H54 (cell line): ENCODE results near the gene NMRK2.

Experiments used
- DNase-seq: peaks from one replicate; pipeline ENCODE4 v3.0.0; 2011; ENCODE audit warnings: low spot score, mixed read lengths; ENCODE audit not compliant: insufficient read length
- FAIRE-seq: peaks from 3 replicates; lab custom pipeline; 2011; peaks lifted over from hg19 to GRCh38; lab: Jason Lieb, UNC
- POLR2A ChIP-seq: IDR thresholded peaks from 2 replicates; pipeline ENCODE4 v1.6.1; 2011; ENCODE audit warnings: low read depth, mild to moderate bottlenecking, low read length

NMRK2 gene

DNA sequence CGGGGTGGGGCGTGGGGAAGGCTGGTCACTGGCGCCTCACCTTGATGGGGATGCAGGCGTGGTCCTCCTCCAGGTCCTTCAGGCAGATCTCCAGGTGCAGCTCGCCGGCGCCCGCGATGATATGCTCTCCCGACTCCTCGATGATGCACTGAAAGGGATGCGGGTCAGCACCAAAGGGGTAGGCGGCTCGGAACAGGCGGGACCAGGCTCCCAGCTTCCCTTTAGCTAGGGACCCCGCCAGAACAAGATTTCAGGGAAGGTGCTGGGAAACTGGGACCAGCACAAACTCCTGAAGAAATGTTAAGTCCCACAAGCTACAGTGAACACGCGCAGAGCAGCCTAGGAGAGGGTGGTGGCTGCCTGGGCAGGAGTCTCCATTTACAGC is 46.4 kb downstream of the NMRK2 start:
- FAIRE-seq = no peak
- no peak for DNase-seq
- no peak for TF ChIP-seq POLR2A

DNA sequence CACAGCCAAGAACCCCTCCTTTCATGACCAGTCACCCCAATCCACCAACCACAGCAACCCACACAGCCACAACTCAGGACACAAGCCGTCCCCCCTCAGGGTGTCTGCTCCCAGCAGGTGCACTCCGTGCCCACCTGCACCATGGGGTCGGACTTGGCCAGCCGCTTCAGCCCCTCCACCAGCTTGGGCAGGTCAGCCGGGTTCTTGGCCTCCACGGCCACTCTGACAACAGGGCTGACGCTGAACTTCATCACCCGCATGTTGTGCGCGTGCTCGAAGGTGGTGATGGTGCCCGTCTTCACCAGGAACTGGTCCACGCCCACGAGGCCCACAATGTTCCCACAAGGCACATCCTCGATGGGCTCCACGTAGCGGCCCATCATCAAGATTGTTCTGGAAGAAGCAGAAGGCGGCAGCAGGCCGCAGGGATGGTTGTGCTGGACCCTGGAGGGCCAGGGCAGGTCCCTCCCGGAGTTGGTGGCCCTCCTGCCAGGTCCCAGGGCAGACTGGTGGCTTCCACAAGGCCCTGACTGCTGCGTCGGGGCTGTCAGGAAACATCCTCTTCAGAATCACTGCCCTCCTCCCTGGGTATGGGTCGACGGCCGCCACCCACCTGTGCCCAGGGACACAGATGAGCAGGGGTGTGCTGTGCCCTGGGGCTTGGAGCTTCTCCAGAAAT is 46.9 kb downstream of the NMRK2 start:
- TF ChIP-seq POLR2A = no peak
- DNase-seq (no peak), FAIRE-seq (no peak)

DNA sequence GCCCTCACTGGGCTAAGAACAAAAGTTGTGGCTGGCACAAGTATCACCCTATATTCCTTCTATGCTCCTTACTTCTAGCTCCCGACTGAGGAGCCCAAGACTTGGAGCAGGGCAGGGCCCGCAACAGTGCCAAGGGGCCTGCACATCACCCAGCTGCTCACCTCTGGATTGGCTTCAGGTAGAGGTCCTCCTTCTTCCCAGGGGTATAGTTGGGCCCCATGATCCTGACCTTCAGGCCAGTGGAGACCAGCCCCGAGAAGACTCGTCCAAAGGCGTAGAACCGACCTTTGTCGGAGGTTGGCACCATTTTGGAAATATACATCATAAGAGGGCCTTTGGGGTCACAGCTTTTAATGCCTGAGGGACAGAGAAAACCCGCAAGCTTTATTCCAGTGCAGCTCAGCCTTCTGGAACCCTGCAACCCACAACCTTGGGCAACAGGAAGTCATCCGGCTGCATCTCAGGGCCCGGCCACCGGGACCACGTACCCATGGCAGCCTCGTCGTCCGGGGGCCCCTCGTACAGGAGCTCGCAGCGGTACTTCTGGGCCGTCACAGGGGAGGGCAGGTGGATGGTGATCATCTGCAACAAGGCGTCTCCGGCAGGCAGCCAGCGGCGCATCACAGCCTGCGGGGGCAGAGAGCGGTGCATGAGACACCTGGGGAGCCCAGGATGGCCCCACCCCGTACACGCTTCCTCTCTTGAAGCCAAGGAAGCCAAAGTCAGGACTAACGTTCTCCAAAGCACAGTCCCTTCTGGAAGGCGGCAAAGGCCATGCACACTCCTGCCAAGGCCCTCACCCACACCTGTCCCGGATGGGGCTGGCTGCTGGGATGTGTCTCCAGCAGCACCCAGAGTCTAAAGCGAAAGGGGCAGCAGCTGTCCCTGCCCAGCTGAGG is 47.7 kb downstream of the NMRK2 start:
- no peak for FAIRE-seq

DNA sequence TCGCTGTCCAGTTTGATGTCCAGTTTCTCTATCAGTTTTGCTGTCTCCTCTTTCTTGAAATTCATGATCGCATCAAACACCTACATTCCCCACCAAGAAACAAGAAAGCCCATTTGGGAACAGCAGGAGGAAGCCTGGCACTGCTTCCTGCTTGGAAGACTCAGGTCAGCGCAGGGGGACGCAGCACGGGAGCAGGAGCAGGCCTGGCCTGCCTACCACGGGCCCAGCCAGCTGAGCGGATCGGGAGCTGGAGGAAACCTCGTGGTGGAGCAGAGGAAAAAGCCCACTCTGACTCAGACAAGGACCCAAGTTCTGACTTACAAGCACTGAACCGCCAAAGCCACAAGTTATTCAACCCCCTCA is 48.5 kb downstream of the NMRK2 start:
- FAIRE-seq = no peak
- DNase-seq = no peak
- no peak for TF ChIP-seq POLR2A

More for the DNA sequence above, 47.7 kb downstream of the NMRK2 start:
- DNase-seq = no peak
- TF ChIP-seq POLR2A = no peak

DNA sequence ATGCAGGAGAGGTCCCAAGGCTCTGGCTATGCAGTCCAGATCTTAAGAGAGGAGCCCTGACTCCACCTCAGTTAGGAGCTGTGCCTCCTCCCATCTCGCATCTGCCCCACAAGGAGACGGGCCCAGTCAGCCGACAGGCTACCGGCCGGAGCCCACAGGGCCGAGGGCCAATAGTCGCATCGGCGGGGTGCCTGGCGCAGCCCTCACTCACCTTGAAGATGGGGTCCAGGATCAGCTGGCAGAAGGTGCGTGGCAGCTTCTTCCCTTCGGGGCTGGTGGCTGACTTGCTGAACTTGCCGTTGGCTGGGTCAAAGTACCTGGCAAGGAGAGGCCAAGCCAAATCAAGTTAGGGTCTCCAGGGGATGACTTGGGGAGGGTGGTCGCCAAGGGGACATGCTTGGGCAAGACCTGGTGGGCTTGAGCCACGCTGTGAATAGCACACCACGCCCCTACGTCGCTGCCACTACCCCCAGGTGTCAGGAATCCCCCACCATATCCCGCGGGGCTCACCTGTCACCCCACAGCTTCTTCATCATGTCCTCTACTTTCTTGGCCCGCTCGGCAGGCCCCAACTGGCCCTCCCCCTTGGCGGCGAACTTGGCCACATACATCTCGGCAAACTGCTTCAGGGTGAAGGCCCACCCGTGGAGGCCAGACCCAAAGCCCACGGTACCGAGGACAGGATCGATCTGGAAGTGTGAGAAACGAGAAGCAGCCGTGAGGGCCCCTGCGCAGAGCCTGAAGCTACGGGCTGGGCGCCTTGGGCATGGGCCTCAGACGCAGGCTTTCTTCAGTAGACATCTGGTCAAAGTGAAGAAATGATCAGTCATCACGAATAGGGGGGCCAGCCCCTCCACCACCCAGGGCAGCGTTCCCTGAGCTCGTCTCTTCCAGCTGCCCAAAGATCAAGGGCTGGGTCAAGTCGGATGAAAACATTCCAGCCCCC is 49.1 kb downstream of the NMRK2 start:
- DNase-seq (no peak), FAIRE-seq (no peak)
- no peak for TF ChIP-seq POLR2A

DNA sequence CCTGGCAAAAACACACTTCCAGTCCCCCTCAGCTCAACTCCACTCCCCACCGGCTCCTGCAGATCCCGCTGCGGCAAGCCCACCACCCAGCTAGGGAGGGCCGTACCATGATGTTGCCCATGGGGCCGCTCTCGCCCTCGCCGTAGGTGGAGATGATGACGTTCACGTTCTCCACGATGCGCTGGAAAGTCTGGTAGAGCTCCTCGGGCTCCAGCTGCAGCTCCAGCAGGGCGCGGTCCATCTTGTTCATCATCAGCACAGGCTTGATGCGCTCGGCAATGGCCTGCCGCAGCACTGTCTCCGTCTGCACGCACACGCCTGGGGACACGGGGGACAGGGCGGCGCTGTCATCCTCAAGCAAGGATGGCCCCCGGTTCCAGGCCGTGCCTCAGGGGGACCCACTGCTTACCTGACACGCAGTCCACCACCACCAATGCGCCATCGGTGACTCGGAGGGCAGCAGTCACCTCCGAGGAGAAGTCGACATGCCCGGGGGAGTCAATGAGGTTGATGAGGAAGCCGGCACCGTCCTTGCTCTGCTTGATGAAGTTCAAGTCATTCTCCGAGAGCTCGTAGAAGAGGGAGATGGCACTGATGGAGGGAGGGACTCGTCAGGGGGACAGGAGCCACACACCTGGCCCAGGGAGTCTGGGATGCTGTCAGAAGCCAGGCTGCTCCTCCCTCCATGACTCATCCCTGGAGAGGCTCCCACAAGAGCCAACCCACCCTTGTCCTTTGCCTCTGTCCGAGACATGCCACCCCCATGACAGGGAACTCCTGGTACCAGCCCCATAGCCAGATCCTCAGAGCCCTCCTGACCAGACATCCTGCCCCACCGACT is 50.1 kb downstream of the NMRK2 start:
- FAIRE-seq (no peak), DNase-seq (no peak)
- no peak for TF ChIP-seq POLR2A

DNA sequence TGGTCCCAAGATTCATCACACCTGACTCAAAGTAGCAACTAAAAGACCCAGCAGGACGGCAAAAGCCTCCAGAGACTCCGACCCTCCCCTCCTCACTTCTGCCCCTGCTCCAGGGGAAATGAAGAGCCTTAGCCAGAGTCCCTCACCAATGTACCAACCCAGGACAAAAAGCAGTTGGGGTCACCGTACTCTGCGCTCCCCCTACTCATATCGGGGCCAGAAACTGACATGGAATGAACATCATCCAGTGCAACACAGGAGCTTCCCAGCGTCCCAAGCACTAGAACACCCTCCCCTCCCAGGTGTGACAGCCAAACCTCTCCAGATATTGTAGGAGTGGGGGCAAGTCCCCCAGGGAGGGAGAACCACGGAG is 50.7 kb downstream of the NMRK2 start:
- TF ChIP-seq POLR2A = no peak
- FAIRE-seq (no peak), DNase-seq (no peak)

DNA sequence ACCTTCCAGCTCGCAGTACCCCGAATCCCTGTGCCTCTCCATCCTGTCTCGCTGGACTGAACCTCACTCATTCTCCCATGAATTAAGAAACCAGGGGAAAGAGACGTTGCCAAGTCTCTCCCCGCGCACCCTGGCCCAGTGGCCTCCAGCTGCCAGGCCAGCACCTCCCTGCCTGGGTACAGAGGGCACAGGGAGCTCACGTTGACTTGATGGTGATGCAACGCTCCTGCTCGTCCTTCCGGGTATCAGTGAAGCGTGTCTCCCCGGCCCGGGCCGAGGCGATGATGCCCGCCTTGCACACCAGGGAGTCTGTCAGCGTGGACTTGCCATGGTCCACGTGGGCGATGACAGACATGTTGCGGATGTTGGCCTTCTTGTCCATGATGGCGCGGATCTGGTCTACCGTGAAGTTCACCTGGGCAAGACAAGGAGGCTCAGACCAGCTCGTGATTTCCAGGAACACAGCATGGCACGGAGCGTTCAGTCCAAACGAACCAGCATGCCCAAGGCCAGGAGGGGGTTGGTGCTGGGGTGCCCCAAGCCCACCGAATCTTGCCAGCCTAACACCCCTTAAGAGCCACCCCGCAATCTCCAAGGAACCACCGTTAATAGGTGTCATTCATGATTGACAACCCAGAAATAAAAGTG is 51.2 kb downstream of the NMRK2 start:
- FAIRE-seq (no peak), DNase-seq (no peak)
- TF ChIP-seq POLR2A = 0 out of 2 replicates have a peak, but pooled peaks have one; percentile 17

DNA sequence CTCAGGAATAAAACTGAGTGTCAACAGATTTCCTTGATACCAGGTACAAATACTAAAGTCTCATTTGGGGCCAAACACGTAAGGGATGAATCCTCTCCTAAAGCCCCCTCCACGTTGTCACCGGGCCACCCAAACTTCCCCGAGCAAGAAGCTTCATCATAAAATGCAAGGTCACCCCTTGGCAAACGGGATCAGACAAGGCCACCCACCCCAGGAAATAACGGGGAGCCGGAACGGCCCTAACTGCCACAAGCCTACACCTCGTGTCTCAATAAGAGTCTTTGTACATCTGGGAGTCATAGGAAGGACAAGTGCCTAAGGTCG is 51.7 kb downstream of the NMRK2 start:
- DNase-seq (no peak), FAIRE-seq (no peak)

DNA sequence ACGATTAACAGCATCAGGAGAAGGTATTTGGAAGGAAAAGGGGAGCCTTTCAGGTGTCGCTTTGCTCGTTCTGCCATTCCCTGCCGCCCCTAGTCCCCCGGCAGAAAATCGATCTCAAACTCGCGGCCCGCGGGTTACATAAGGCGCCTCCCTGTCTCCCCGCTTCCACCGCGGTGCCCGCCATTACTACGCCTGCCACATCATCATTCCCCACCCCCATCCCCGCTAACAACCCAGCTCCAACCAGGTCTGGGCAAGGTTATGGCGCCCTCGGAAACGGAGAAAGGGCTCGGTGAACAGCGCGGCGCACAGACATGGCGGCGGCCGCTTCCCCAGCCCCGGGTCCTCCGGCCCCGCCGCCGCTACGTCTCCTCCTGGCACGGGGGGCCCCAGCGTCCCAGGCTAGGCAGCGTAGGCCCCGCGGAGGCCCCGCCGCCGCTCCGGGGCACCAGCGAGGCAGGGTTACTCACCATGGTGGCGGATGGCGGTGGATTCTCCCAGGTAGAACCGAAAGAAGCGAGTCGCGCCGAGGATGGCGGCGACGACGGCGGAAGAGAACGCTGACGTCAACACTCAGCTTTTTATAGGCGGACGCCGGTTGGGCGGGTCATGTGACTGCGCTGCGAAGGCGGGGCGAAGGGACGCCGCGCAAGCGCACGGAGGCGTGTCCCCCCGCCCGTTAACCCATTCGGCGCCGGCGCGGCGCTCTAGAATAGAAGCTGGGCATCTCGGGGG is 52.2 kb downstream of the NMRK2 start, which contains the start of gene EEF2:
TSS of gene EEF2 (minus strand) at position 556 of the 735 bp plus-strand sequence. CDS start at position 473, 83 bp downstream.
- DNase-seq (peak; percentile 77), FAIRE-seq (no peak)
- peak; percentile 99 for TF ChIP-seq POLR2A

More for the DNA sequence above, 51.7 kb downstream of the NMRK2 start:
- no peak for TF ChIP-seq POLR2A

DNA sequence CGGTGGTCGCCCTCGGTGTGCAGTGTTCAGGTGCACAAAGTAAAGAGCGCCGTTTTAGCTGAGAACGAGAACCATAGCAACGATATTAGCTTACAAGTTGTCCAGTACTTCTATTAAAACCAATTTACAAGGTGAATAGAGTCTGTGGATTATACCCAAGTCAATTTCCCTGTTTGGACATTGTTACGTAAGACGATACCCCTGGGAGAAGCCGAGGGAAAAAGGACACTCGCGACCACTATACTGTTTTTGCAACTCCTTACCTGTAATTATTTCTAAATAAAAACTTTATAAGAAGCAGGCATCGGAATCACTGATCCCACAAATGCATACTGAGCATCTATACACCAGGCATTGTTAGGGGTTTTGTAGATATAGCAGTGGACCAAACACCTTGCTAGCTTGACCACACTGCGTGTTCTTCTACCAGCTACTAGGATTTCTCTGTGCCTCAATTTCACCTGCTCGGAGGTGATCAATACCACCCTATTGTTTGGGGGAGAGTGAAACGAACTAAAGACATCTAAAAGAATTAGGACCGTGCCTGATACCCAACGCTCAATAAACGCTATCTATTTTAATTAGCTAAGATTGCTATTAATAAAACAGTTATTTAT is 52.9 kb downstream of the NMRK2 start:
- no peak for TF ChIP-seq POLR2A
- no peak for FAIRE-seq
- no peak for DNase-seq
